ENCODE measurements around the gene CPNE1.

The CPNE1 gene

GRCh38 chr20:35576816-35577215 lies 87.9 kb downstream of the CPNE1 start:
- TF ChIP-seq CTCF (IDR thresholded peaks at IDR 0.05; ENCODE audit: low read depth, low read length, missing control alignments): no peak
- H3K4me3 ChIP-seq (replicated peaks; ENCODE audit: low read depth, low read length): no peak overlapping the region
- DNase-seq (ENCODE audit: extremely low read depth, low read depth): no peak

Measured in HFF-Myc (cell line).